SU-DHL-6 (cell line): ENCODE results near the gene LRP1B.

Experiments
- EZH2phosphoT487 ChIP-seq: fragments of 200-600 bp; sonication (generic), shearing (Covaris generic); conservative IDR thresholded peaks from 2 replicates; pipeline ENCODE4 v1.6.1; 2018; ENCODE audit warnings: mild to moderate bottlenecking, antibody characterized with exemption, low read length, moderate library complexity, mixed read lengths
- TF ChIP-seq, protein P1 (sequence below): fragments of 200-600 bp; sonication (generic); IDR thresholded peaks from one replicate; pipeline ENCODE4 v1.5.1; 2017; ENCODE audit warnings: antibody characterized with exemption, mild to moderate bottlenecking, low read length, moderate library complexity; ENCODE audit not compliant: insufficient read depth, poor library complexity, severe bottlenecking

- TF ChIP-seq, protein P1, sequence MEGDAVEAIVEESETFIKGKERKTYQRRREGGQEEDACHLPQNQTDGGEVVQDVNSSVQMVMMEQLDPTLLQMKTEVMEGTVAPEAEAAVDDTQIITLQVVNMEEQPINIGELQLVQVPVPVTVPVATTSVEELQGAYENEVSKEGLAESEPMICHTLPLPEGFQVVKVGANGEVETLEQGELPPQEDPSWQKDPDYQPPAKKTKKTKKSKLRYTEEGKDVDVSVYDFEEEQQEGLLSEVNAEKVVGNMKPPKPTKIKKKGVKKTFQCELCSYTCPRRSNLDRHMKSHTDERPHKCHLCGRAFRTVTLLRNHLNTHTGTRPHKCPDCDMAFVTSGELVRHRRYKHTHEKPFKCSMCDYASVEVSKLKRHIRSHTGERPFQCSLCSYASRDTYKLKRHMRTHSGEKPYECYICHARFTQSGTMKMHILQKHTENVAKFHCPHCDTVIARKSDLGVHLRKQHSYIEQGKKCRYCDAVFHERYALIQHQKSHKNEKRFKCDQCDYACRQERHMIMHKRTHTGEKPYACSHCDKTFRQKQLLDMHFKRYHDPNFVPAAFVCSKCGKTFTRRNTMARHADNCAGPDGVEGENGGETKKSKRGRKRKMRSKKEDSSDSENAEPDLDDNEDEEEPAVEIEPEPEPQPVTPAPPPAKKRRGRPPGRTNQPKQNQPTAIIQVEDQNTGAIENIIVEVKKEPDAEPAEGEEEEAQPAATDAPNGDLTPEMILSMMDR, result no peak
- no peak for TF ChIP-seq EZH2phosphoT487
These were observed 1021.2 kb downstream of the LRP1B start for GRCh38 chr2:141109633-141110032.
